OCI-LY7 (cell line): Measurements from ENCODE around the gene ACOXL. TPM values are rescaled to one million over a fixed set of nuclear protein-coding genes. Genes with fewer than 3 reads are reported as not detected.

ENCODE experiments used
- BruUV-seq: library from RNA; stranded (reverse); fragments of 400-500 nt; replicated peaks from 2 replicates; lab custom pipeline; 2021; lab: Mats Ljungman, UMichigan
- CTCF ChIA-PET: fragments of 300-600 bp; sonication (Branson Sonifier 250); formaldehyde crosslinking; loops from one replicate; lab custom pipeline; 2022; ENCODE audit warnings: antibody characterized with exemption; ENCODE audit not compliant: unreplicated experiment; lab: Charles Lee
- POLR2A ChIA-PET: fragments of 300-600 bp; sonication (Branson Sonifier 250); formaldehyde crosslinking; loops from one replicate; lab custom pipeline; 2022; ENCODE audit warnings: antibody characterized with exemption; lab: Charles Lee
- DNase-seq: peaks from one replicate; pipeline ENCODE4 v3.0.0-alpha.2; 2015; ENCODE audit warnings: low spot score
- H2AFZ ChIP-seq: fragments of 200-600 bp; sonication (generic), shearing (Covaris generic); 2 replicates; pipeline ENCODE4 v1.6.1; 2014; ENCODE audit warnings: mild to moderate bottlenecking, antibody characterized with exemption, low read length, moderate library complexity
- H3K27ac ChIP-seq: fragments of 200-600 bp; sonication (generic); 2 replicates; pipeline ENCODE4 v1.5.1; 2014; ENCODE audit warnings: mixed run types, low read depth, mild to moderate bottlenecking, moderate library complexity, low read length, inconsistent platforms; ENCODE audit not compliant: poor library complexity, severe bottlenecking
- H3K36me3 ChIP-seq: fragments of 200-600 bp; sonication (generic); 2 replicates; pipeline ENCODE4 v1.6.1; 2014; ENCODE audit warnings: mild to moderate bottlenecking, antibody characterized with exemption, low read length, moderate library complexity, mixed read lengths; ENCODE audit not compliant: insufficient read depth
- H3K4me1 ChIP-seq: fragments of 200-600 bp; sonication (generic); 2 replicates; pipeline ENCODE4 v1.5.1; 2014; ENCODE audit warnings: mild to moderate bottlenecking, low read length; ENCODE audit not compliant: insufficient read depth, poor library complexity, severe bottlenecking
- H3K4me2 ChIP-seq: fragments of 200-600 bp; sonication (generic); 2 replicates; pipeline ENCODE4 v1.6.1; 2014; ENCODE audit warnings: mild to moderate bottlenecking, low read length
- H3K4me3 ChIP-seq: fragments of 200-600 bp; sonication (generic); 2 replicates; pipeline ENCODE4 v1.5.1; 2014; ENCODE audit warnings: mild to moderate bottlenecking, low read depth, low read length; ENCODE audit not compliant: poor library complexity, severe bottlenecking
- H3K79me2 ChIP-seq: fragments of 200-600 bp; sonication (generic); 2 replicates; pipeline ENCODE4 v1.6.1; 2016; ENCODE audit warnings: low read depth, mild to moderate bottlenecking, low read length, moderate library complexity, mixed read lengths; ENCODE audit not compliant: insufficient read depth
- H3K9me2 ChIP-seq: fragments of 200-600 bp; sonication (generic); 2 replicates; pipeline ENCODE4 v1.6.1; 2016; ENCODE audit warnings: mild to moderate bottlenecking, low read length, mixed read lengths; ENCODE audit not compliant: insufficient read depth
- H3K9me3 ChIP-seq: fragments of 200-600 bp; sonication (generic); 2 replicates; pipeline ENCODE4 v1.6.1; 2014; ENCODE audit warnings: mild to moderate bottlenecking, mixed run types, low read length, mixed read lengths
- H4K20me1 ChIP-seq: fragments of 200-600 bp; sonication (generic); 2 replicates; pipeline ENCODE4 v1.6.1; 2014; ENCODE audit warnings: mild to moderate bottlenecking, antibody characterized with exemption, low read length, moderate library complexity, mixed read lengths; ENCODE audit not compliant: insufficient read depth
- CTCF ChIP-seq: fragments of 200-600 bp; sonication (generic); conservative IDR thresholded peaks from 2 replicates; pipeline ENCODE4 v1.5.1; 2014; ENCODE audit warnings: mild to moderate bottlenecking, antibody characterized with exemption, low read length, moderate library complexity, mixed read lengths
- EZH2phosphoT487 ChIP-seq: fragments of 200-600 bp; sonication (generic); IDR thresholded peaks from 2 replicates; pipeline ENCODE4 v1.6.1; 2018; ENCODE audit warnings: low read depth, borderline replicate concordance, mild to moderate bottlenecking, mixed run types, antibody characterized with exemption, low read length, moderate library complexity, mixed read lengths
- intact Hi-C: fragments of 100-400 bp; cut with micrococcal nuclease; formaldehyde crosslinking; loops from one replicate; pipeline ENCODE4 v1.10.0; 2022; ENCODE audit not compliant: unreplicated experiment
- total RNA-seq, 2 experiments: library from RNA; depleted of rRNA in 1 of 2; stranded (reverse); fragments of >200 nt in 1 of 2; shearing (Covaris generic) in 1 of 2; gene quantifications; 2 replicates each; pipeline ENCODE4 v1.2.3, GENCODE V29; 2014 to 2022

ACOXL gene
- total RNA-seq, 2 experiments from 2014 or later: 1.4 TPM; not detected in 1

- intact Hi-C loops: no loop called here
- Histone ChIP-seq H4K20me1 (no peaks in the 10 kb centered on the region), H3K9me2 (no peaks in the 10 kb centered on the region), H3K79me2 (no peaks in the 10 kb centered on the region), H3K27ac (no peak overlapping the region), H3K36me3 (no peaks in the 10 kb centered on the region), H3K4me1 (no peaks in the 10 kb centered on the region), H2AFZ (no peak overlapping the region), H3K9me3 (peaks cover 14% of the 10 kb centered on the region), H3K4me2 (no peak overlapping the region), H3K4me3 (no peak overlapping the region)
- TF ChIP-seq EZH2phosphoT487 (no peak), CTCF (no peak)
- ChIA-PET POLR2A (no interaction called here), CTCF (no interaction called here)
- no TSS peak for BruUV-seq
- DNase-seq: no peak
These were observed 165.6 kb downstream of the ACOXL start for GRCh38 chr2:110897966-110898365.

DNA sequence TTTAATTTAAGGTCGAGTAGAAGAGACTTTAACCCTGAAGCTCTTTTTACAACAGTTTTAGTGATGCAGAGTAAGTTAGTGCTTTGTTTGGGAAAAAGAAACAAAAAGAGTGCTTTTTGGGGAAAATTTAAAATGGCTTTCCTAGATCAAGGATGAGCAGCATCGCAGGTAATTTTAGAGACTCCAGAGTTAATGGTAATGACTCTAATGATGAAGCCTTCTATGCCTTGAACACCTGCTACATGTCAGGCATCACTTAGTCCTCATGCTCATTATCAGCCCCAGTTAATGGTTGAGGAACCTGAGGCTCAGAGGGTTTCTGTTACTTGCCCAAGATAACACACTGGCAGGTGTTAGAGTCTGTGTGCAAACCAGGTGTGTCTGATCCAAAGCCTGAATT lies 167.8 kb downstream of the ACOXL start:
- Histone ChIP-seq H3K9me3 (peaks cover 14% of the 10 kb centered on the region), H4K20me1 (no peaks in the 10 kb centered on the region), H3K4me1 (no peaks in the 10 kb centered on the region), H3K9me2 (no peaks in the 10 kb centered on the region), H2AFZ (no peak overlapping the region), H3K36me3 (no peaks in the 10 kb centered on the region), H3K27ac (no peak overlapping the region), H3K79me2 (no peaks in the 10 kb centered on the region), H3K4me3 (no peak overlapping the region), H3K4me2 (no peak overlapping the region)
- no peak for TF ChIP-seq EZH2phosphoT487
- TF ChIP-seq CTCF: no peak
- no TSS peak for BruUV-seq
- ChIA-PET POLR2A (no interaction called here), CTCF (no interaction called here)
- intact Hi-C loops: no loop called here
- peak; percentile 20 for DNase-seq

- ChIA-PET POLR2A (interaction anchor here (0.6 to 1.3 kb wide), 2 partner anchors 12 to 20 kb away, joined by 3 to 7 read pairs; no protein-coding TSS in a partner anchor), CTCF (no interaction called here)
- no peak overlapping the region for H2AFZ ChIP-seq
- no peak overlapping the region for H3K4me3 ChIP-seq
- H3K9me3 ChIP-seq: no peaks in the 10 kb centered on the region
- intact Hi-C loops: no loop called here
- no peaks in the 10 kb centered on the region for H3K4me1 ChIP-seq
- no peak overlapping the region for H3K27ac ChIP-seq
- no peaks in the 10 kb centered on the region for H3K9me2 ChIP-seq
- no peak for TF ChIP-seq EZH2phosphoT487
- no peak for TF ChIP-seq CTCF
- no TSS peak for BruUV-seq
- no peak overlapping the region for H3K4me2 ChIP-seq
- no peak for DNase-seq
- no peaks in the 10 kb centered on the region for H3K36me3 ChIP-seq
- H3K79me2 ChIP-seq: no peaks in the 10 kb centered on the region
- H4K20me1 ChIP-seq: no peaks in the 10 kb centered on the region
These were observed 171.2 kb downstream of the ACOXL start for GRCh38 chr2:110903548-110903947.
